ENCODE measurements around the gene SYPL1.

The SYPL1 gene

DNA sequence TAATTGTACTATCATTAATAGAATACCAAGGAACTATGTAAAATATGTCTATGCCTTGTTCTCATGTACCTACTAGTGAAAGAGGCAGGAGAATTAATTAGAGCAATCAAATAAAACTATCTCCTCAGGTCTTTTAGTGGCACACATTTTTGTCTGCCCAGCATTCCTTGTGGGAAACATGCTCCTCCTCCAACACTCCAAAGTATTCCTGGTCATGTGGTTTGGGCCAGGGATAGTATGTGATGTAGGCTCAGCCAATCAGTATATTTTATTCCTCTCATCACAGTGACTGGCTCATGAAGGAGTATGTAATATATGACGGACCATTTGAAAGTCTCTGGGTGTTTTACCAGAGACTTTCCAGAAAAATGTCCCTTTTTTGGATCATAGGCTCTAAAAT, 16.7 kb upstream of the SYPL1 start:
- TF ChIP-seq, protein P1, sequence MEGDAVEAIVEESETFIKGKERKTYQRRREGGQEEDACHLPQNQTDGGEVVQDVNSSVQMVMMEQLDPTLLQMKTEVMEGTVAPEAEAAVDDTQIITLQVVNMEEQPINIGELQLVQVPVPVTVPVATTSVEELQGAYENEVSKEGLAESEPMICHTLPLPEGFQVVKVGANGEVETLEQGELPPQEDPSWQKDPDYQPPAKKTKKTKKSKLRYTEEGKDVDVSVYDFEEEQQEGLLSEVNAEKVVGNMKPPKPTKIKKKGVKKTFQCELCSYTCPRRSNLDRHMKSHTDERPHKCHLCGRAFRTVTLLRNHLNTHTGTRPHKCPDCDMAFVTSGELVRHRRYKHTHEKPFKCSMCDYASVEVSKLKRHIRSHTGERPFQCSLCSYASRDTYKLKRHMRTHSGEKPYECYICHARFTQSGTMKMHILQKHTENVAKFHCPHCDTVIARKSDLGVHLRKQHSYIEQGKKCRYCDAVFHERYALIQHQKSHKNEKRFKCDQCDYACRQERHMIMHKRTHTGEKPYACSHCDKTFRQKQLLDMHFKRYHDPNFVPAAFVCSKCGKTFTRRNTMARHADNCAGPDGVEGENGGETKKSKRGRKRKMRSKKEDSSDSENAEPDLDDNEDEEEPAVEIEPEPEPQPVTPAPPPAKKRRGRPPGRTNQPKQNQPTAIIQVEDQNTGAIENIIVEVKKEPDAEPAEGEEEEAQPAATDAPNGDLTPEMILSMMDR (IDR thresholded peaks at IDR 0.05), result no peak
- no peak for TF ChIP-seq ZFX (IDR thresholded peaks at IDR 0.05; ENCODE audit: borderline replicate concordance)
- H3K27ac ChIP-seq, result no peak overlapping the region

DNA sequence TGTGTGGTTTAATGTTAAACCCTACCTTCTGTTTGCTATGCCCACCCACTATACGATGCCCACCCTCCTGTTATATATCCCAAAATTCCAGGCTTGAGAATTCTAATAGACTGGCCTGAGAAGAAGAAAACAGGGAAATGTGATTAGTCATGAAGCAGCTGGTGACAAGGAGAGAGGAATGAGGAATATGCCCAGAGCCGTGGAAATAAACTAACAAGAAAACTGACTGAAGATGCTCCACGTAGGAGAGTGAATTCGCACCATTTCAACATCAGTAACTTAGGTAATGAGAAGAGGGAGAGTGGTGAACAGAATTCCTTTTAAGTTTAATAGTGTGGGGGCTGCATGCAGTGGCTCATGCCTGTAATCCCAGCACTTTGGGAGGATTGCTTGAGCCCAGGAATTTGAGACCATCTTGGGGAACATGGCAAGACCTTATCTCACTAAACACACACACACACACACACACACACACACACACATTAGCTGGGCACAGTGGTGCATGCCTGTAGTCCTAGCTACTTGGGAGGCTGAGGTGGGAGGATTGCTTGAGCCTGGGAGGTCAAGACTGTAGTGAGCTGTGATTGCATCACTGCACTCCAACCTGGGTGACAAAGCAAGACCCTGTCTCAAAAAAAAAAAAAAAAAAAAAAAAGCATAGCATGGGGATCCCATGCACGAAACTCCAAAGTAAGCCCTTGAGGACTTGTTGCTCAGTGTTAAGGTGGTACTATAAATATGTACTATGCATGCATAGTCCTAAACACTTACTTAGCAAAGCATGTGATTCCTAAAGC, 16.1 kb upstream of the SYPL1 start:
- H3K27ac ChIP-seq, result no peak overlapping the region
- TF ChIP-seq, protein P1 (IDR thresholded peaks at IDR 0.05), result no peak
- no peak for TF ChIP-seq ZFX (IDR thresholded peaks at IDR 0.05; ENCODE audit: borderline replicate concordance)

GRCh38 chr7:106126170-106126938, 14.2 kb upstream of the SYPL1 start:
- no peak overlapping the region for H3K27ac ChIP-seq
- no peak for TF ChIP-seq ZFX (IDR thresholded peaks at IDR 0.05; ENCODE audit: borderline replicate concordance)

- H3K27ac ChIP-seq, result no peak overlapping the region
- TF ChIP-seq, protein P1 (IDR thresholded peaks at IDR 0.05), result no peak
- no peak for TF ChIP-seq ZFX (IDR thresholded peaks at IDR 0.05; ENCODE audit: borderline replicate concordance)
Observed at GRCh38 chr7:106125417-106125816, 13.3 kb upstream of the SYPL1 start.

- no peak overlapping the region for H3K27ac ChIP-seq
- TF ChIP-seq, protein P1 (IDR thresholded peaks at IDR 0.05), result no peak
- no peak for TF ChIP-seq ZFX (IDR thresholded peaks at IDR 0.05; ENCODE audit: borderline replicate concordance)
Observed at GRCh38 chr7:106124186-106124585, 12.1 kb upstream of the SYPL1 start.

GRCh38 chr7:106122713-106123112, 10.6 kb upstream of the SYPL1 start:
- TF ChIP-seq, protein P1 (IDR thresholded peaks at IDR 0.05), result no peak
- TF ChIP-seq ZFX (IDR thresholded peaks at IDR 0.05; ENCODE audit: borderline replicate concordance), result no peak
- H3K27ac ChIP-seq, result no peak overlapping the region

- no peak overlapping the region for H3K27ac ChIP-seq
- TF ChIP-seq ZFX (IDR thresholded peaks at IDR 0.05; ENCODE audit: borderline replicate concordance), result no peak
- TF ChIP-seq, protein P1 (IDR thresholded peaks at IDR 0.05), result no peak
Observed at GRCh38 chr7:106121189-106121810, 9.2 kb upstream of the SYPL1 start.
